MM.1S (cell line): Measurements from ENCODE around the gene SETDB1.
"Not testable (repeated sequence)": the region's sequence is repeated elsewhere in the genome, so short reads cannot be mapped to it uniquely, and the experiment has no call there.

ENCODE experiments used
- DNase-seq: peaks from one replicate; pipeline ENCODE4 v3.0.0-alpha.2; 2015
- H2AFZ ChIP-seq: fragments of 300-600 bp; sonication (generic); 2 replicates; pipeline ENCODE4 v1.6.0; 2016; ENCODE audit warnings: antibody characterized with exemption, low read length
- H3F3A ChIP-seq: fragments of 300-600 bp; sonication (generic); 2 replicates; pipeline ENCODE4 v1.6.1; 2016; ENCODE audit warnings: mild to moderate bottlenecking, antibody characterized with exemption, low read length, moderate library complexity, mixed read lengths; ENCODE audit not compliant: insufficient read depth
- H3K27ac ChIP-seq: fragments of 300-600 bp; sonication (generic); 2 replicates; pipeline ENCODE4 v1.5.1; 2016; ENCODE audit warnings: mild to moderate bottlenecking, low read length
- H3K27me3 ChIP-seq: fragments of 300-600 bp; sonication (generic); replicated peaks from 2 replicates; pipeline ENCODE4 v1.6.0; 2016; ENCODE audit warnings: low read length; ENCODE audit not compliant: insufficient read depth
- H3K36me3 ChIP-seq: fragments of 300-600 bp; sonication (generic); replicated peaks from 2 replicates; pipeline ENCODE4 v1.6.1; 2016; ENCODE audit warnings: mild to moderate bottlenecking, low read length, mixed read lengths; ENCODE audit not compliant: insufficient read depth
- H3K4me1 ChIP-seq: fragments of 300-600 bp; sonication (generic); 2 replicates; pipeline ENCODE4 v1.6.1; 2016; ENCODE audit warnings: low read length, mixed read lengths
- H3K4me2 ChIP-seq: fragments of 300-600 bp; sonication (generic); 2 replicates; pipeline ENCODE4 v1.6.0; 2016; ENCODE audit warnings: low read depth, low read length
- H3K4me3 ChIP-seq: fragments of 300-600 bp; sonication (generic); 2 replicates; pipeline ENCODE4 v1.5.1; 2016; ENCODE audit warnings: low read length, mixed read lengths
- H3K79me2 ChIP-seq: fragments of 300-600 bp; sonication (generic); 2 replicates; pipeline ENCODE4 v1.6.1; 2016; ENCODE audit warnings: mixed run types, low read length, mixed read lengths
- H3K9ac ChIP-seq: fragments of 300-600 bp; sonication (generic); 2 replicates; pipeline ENCODE4 v1.6.1; 2016; ENCODE audit warnings: low read length, mixed read lengths
- H3K9me2 ChIP-seq: fragments of 300-600 bp; sonication (generic); replicated peaks from 2 replicates; pipeline ENCODE4 v1.6.1; 2016; ENCODE audit warnings: mild to moderate bottlenecking, low read length, mixed read lengths; ENCODE audit not compliant: insufficient read depth
- H3K9me3 ChIP-seq: fragments of 300-600 bp; sonication (generic); replicated peaks from 2 replicates; pipeline ENCODE4 v1.6.1; 2016; ENCODE audit warnings: mild to moderate bottlenecking, low read length, mixed read lengths; ENCODE audit not compliant: insufficient read depth
- H4K20me1 ChIP-seq: fragments of 300-600 bp; sonication (generic); 2 replicates; pipeline ENCODE4 v1.6.1; 2016; ENCODE audit warnings: mild to moderate bottlenecking, low read length, moderate library complexity, mixed read lengths; ENCODE audit not compliant: insufficient read depth
- EZH2 ChIP-seq: fragments of 300-600 bp; sonication (generic); optimal IDR thresholded peaks from 2 replicates; pipeline ENCODE3; 2017; ENCODE audit warnings: low read depth, mild to moderate bottlenecking, antibody characterized with exemption, low read length, mixed read lengths
- EZH2phosphoT487 ChIP-seq: fragments of 300-600 bp; sonication (generic); IDR thresholded peaks from 2 replicates; pipeline ENCODE4 v1.6.1; 2018; ENCODE audit warnings: antibody characterized with exemption, low read length
- TF ChIP-seq, protein P1 (sequence below): fragments of 300-600 bp; sonication (generic); IDR thresholded peaks from 2 replicates; pipeline ENCODE4 v1.5.1; 2016; ENCODE audit warnings: antibody characterized with exemption, low read length, mixed read lengths

The SETDB1 gene

GRCh38 chr1:150927624-150928023, 1.5 kb downstream of the SETDB1 start:
- no peaks in the 10 kb centered on the region for H3K9me2 ChIP-seq
- H3K9ac ChIP-seq = no peak overlapping the region
- no peak overlapping the region for H3K4me2 ChIP-seq
- H3K4me1 ChIP-seq = no peaks in the 10 kb centered on the region
- H2AFZ ChIP-seq = no peak overlapping the region
- H3F3A ChIP-seq = peaks cover 13% of the 10 kb centered on the region
- H3K36me3 ChIP-seq = peaks cover 27% of the 10 kb centered on the region
- H3K4me3 ChIP-seq = no peak overlapping the region
- TF ChIP-seq EZH2 = no peak
- TF ChIP-seq, protein P1, sequence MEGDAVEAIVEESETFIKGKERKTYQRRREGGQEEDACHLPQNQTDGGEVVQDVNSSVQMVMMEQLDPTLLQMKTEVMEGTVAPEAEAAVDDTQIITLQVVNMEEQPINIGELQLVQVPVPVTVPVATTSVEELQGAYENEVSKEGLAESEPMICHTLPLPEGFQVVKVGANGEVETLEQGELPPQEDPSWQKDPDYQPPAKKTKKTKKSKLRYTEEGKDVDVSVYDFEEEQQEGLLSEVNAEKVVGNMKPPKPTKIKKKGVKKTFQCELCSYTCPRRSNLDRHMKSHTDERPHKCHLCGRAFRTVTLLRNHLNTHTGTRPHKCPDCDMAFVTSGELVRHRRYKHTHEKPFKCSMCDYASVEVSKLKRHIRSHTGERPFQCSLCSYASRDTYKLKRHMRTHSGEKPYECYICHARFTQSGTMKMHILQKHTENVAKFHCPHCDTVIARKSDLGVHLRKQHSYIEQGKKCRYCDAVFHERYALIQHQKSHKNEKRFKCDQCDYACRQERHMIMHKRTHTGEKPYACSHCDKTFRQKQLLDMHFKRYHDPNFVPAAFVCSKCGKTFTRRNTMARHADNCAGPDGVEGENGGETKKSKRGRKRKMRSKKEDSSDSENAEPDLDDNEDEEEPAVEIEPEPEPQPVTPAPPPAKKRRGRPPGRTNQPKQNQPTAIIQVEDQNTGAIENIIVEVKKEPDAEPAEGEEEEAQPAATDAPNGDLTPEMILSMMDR = no peak
- TF ChIP-seq EZH2phosphoT487 = no peak
- no peak for DNase-seq
- H3K27me3 ChIP-seq = no peaks in the 10 kb centered on the region
- peaks cover 27% of the 10 kb centered on the region for H3K79me2 ChIP-seq
- no peak overlapping the region for H3K27ac ChIP-seq
- no peaks in the 10 kb centered on the region for H4K20me1 ChIP-seq
- H3K9me3 ChIP-seq = no peaks in the 10 kb centered on the region

DNA sequence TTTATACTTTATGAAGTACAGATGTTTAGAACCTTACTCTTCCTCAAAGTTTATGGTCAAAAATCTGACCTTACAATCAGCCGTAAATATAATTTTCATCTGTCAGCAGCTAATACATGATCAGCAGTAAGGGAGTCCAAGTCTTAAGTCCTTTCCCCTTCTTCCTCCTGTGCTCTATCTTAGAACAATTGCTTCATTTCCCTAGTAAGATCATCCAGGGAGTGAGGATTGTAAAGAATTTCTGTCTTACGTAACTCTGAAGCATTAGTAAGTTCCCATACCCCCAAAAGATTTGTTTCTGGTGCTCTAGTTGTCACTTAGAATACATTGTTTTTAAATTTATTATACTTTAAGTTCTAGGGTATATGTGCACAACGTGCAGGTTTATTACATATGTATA, 2.1 kb downstream of the SETDB1 start:
- Histone ChIP-seq H3K27ac (no peak overlapping the region), H3K36me3 (peaks cover 27% of the 10 kb centered on the region), H3K4me3 (no peak overlapping the region), H4K20me1 (no peaks in the 10 kb centered on the region), H3F3A (peaks cover 13% of the 10 kb centered on the region), H2AFZ (no peak overlapping the region), H3K4me1 (no peaks in the 10 kb centered on the region), H3K9me2 (no peaks in the 10 kb centered on the region), H3K9ac (no peak overlapping the region), H3K9me3 (no peaks in the 10 kb centered on the region), H3K27me3 (no peaks in the 10 kb centered on the region), H3K4me2 (no peak overlapping the region), H3K79me2 (peaks cover 27% of the 10 kb centered on the region)
- DNase-seq = no peak
- TF ChIP-seq, protein P1 = no peak
- TF ChIP-seq EZH2 = no peak
- TF ChIP-seq EZH2phosphoT487 = no peak

- Histone ChIP-seq H3F3A (peaks cover 13% of the 10 kb centered on the region), H3K79me2 (peaks cover 27% of the 10 kb centered on the region), H3K36me3 (peaks cover 27% of the 10 kb centered on the region)
- not testable (repeated sequence) for H3K27ac ChIP-seq, H3K27me3 ChIP-seq, H2AFZ ChIP-seq, H3K4me3 ChIP-seq, DNase-seq, H3K9ac ChIP-seq, H3K9me3 ChIP-seq, H4K20me1 ChIP-seq, H3K4me1 ChIP-seq, H3K9me2 ChIP-seq, H3K4me2 ChIP-seq
These were observed 2.6 kb downstream of the SETDB1 start for GRCh38 chr1:150928775-150929174.

DNA sequence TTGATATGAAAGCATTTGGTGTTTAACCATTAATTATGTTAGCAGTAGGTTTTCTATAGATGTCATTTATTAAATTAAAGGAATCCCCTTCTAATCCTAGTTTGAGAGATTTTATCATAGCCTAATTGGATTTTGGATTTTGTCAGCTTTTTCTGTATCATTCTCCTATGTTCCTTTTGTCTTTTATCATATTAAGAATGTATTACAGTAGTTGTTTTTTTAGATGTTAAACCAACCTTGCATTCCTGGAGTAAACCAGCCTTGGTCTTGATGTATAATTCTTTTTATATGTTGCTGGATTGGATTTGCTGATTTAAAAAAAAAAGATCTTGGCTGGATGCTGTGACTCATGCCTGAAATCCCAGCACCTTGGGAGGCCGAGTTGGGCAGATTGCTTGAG, 5.6 kb downstream of the SETDB1 start:
- Histone ChIP-seq H3F3A (no peaks in the 10 kb centered on the region), H4K20me1 (no peaks in the 10 kb centered on the region), H3K4me3 (no peak overlapping the region), H3K9me2 (no peaks in the 10 kb centered on the region), H3K27ac (no peak overlapping the region), H3K9me3 (no peaks in the 10 kb centered on the region), H3K27me3 (no peaks in the 10 kb centered on the region), H2AFZ (no peak overlapping the region), H3K36me3 (peaks cover 27% of the 10 kb centered on the region), H3K4me2 (no peak overlapping the region), H3K9ac (no peak overlapping the region), H3K79me2 (peaks cover 36% of the 10 kb centered on the region), H3K4me1 (no peaks in the 10 kb centered on the region)
- DNase-seq = no peak
- no peak for TF ChIP-seq EZH2phosphoT487
- TF ChIP-seq, protein P1 = no peak
- TF ChIP-seq EZH2 = no peak
